ENCODE results near the gene UNC79.

DNA sequence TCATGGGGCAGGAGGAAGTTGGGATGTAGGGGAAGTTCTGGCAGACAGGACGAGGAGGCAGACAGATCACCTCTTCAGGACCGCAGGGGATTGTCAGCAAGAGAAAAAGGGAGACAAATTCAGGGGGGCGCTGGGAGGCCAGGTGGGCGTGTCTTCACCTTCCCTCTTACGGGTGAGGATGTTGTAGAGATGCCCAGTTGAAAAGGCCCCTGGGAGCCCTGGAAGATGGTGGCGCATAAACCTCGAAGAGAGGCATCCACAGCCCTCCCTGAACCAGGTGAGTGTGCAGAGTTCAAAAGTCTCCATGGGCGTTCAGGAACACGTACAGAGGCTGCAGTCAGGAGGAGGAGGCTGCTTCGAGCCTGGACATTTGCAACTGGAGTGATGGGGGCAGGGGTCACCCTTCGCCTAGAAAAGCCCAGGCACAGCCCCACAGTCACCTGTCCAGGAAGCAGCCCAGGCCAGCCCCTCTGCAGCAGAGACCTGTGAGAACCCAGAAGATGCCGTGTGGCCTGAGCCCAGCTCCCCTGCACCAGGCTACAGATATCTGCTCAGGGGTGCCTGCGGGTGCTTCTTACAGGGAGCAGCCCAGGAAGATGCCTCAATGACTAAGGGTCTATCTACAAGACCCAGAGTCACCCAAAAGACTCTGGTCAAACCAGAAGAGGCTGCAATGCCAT, 283.1 kb downstream of the UNC79 start:
- TF ChIP-seq POLR2A (IDR thresholded peaks at IDR 0.05; ENCODE audit: low read depth, low read length) (no peak), POLR2AphosphoS5 (IDR thresholded peaks at IDR 0.05; ENCODE audit: low read depth, low read length) (no peak)
